Ishikawa (cell line): ENCODE results near the gene ZNF48.

Experiments
- CEBPB ChIP-seq: IDR thresholded peaks from 2 replicates; pipeline ENCODE4 v1.6.1; 2012
- EP300 ChIP-seq: IDR thresholded peaks from 2 replicates; pipeline ENCODE4 v1.6.1; 2012; ENCODE audit warnings: borderline replicate concordance
- NFIC ChIP-seq: IDR thresholded peaks from 2 replicates; pipeline ENCODE4 v1.6.1; 2012
- RAD21 ChIP-seq: IDR thresholded peaks from 2 replicates; pipeline ENCODE4 v1.6.1; 2012; ENCODE audit warnings: low read depth
- TCF12 ChIP-seq: IDR thresholded peaks from 2 replicates; pipeline ENCODE4 v1.6.1; 2012; ENCODE audit warnings: low read depth
- YY1 ChIP-seq: IDR thresholded peaks from 2 replicates; pipeline ENCODE4 v1.6.1; 2012; ENCODE audit warnings: low read depth
- ZBTB7A ChIP-seq: IDR thresholded peaks from 2 replicates; pipeline ENCODE4 v1.6.1; 2012; ENCODE audit warnings: low read depth
- TF ChIP-seq, protein P1 (sequence below): IDR thresholded peaks from 2 replicates; pipeline ENCODE4 v1.6.1; 2012
- TF ChIP-seq, protein P2 (sequence below): IDR thresholded peaks from 2 replicates; pipeline ENCODE4 v1.6.1; 2012

DNA sequence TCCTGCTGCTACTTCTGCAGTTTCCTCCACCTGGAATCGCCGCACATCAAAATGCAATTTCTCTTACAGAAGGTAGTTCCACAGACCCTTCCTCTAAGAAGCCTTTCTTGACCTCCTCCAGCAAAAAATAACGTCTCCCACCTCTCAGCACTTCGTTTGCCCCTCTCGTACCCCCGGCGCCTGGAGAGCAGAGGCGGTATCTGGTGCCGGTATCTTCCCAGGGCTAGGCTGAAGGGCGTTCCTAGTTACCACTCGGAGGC, 34.1 kb downstream of the ZNF48 start:
- TF ChIP-seq ZBTB7A (no peak), EP300 (no peak), NFIC (no peak), TCF12 (no peak), RAD21 (no peak), YY1 (no peak), CEBPB (no peak)
- TF ChIP-seq, protein P1, sequence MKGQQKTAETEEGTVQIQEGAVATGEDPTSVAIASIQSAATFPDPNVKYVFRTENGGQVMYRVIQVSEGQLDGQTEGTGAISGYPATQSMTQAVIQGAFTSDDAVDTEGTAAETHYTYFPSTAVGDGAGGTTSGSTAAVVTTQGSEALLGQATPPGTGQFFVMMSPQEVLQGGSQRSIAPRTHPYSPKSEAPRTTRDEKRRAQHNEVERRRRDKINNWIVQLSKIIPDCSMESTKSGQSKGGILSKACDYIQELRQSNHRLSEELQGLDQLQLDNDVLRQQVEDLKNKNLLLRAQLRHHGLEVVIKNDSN: no peak
- TF ChIP-seq, protein P2, sequence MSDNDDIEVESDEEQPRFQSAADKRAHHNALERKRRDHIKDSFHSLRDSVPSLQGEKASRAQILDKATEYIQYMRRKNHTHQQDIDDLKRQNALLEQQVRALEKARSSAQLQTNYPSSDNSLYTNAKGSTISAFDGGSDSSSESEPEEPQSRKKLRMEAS: no peak
